Retinal pigment epithelial cell (primary cell): ENCODE data around the gene ANXA1.

Experiments
- DNase-seq: peaks from one replicate; pipeline ENCODE4 v3.0.0-alpha.2; 2010; ENCODE audit warnings: low read depth
- H3K4me3 ChIP-seq: 2 replicates; pipeline ENCODE4 v1.5.1; 2011; ENCODE audit warnings: mild to moderate bottlenecking, low read length, control low read depth, moderate library complexity
- TF ChIP-seq, protein P1 (sequence below): conservative IDR thresholded peaks from 2 replicates; pipeline ENCODE4 v1.5.1; 2011; ENCODE audit warnings: low read depth, low read length, control low read depth, inconsistent platforms

The ANXA1 gene

DNA sequence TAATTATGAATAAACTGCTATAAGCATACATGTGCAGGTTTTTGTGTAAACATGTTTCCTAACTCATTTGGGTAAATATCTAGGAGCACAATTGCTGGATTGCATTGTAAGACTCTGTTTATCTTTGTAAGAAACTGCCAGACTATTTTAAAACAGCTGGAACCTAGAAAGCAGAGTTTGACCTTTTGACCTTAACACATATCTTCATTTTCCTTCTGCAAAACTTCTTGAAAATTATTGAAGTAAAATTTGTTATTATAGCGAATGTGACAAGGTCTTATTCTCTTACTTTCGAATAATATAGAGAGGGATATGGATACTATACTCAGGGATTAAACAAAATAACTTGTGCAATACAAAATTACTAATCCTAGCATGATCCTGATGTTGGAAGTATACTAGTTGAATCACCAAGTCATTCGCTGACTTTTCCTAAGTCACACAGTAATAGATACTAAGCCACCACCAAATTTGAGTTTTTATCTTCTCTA, 3.2 kb upstream of the ANXA1 start:
- TF ChIP-seq, protein P1, sequence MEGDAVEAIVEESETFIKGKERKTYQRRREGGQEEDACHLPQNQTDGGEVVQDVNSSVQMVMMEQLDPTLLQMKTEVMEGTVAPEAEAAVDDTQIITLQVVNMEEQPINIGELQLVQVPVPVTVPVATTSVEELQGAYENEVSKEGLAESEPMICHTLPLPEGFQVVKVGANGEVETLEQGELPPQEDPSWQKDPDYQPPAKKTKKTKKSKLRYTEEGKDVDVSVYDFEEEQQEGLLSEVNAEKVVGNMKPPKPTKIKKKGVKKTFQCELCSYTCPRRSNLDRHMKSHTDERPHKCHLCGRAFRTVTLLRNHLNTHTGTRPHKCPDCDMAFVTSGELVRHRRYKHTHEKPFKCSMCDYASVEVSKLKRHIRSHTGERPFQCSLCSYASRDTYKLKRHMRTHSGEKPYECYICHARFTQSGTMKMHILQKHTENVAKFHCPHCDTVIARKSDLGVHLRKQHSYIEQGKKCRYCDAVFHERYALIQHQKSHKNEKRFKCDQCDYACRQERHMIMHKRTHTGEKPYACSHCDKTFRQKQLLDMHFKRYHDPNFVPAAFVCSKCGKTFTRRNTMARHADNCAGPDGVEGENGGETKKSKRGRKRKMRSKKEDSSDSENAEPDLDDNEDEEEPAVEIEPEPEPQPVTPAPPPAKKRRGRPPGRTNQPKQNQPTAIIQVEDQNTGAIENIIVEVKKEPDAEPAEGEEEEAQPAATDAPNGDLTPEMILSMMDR: no peak
- DNase-seq: no peak
- no peak overlapping the region for H3K4me3 ChIP-seq

DNA sequence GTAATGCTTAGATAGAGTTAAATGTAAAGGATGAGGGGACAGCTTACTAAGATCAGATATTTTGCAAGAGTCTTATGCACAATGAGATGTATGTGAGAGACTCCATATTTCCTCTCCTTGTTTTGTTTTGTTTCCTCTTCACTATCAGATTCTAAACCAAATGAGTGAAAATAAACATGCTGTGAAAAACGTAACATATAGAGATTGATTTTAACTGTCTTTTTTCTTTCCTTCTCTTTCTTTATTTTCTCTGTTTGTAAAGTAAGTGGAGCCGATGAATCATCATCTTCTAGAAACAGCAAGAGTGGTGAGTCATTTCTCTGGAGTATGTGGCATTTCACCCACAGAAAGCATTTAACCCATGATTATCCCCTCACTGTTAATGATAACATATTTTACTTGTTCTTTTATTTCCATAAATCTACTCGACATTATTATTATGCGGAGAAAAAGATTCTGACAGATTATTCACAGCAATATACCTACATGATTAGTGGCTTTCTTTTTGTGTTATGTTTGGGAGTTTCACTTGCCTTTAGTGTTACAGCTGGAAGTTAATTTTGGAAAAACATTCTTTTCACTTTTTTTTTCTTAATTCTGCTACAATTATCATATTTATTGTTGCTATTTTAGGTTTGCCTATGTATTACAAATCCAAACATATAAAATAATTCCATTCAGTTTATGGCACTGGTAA, 2.1 kb upstream of the ANXA1 start:
- H3K4me3 ChIP-seq: peak overlapping the region; percentile 6
- TF ChIP-seq, protein P1: no peak
- peak; percentile 78 for DNase-seq

DNA sequence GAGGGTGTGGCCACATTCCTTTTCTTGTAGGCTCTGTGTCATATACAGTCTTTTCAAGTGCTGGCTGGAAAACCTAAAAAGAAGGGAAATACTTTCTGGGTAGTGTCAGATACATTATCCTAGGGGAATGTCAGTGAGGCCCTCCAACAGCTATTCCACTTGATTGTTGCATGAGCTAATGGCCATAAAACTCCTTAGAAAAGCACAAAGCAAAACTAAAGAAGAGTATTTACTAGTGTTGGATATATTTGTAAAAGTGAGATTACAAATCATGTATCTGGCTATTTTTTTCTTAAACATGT, 829 bp downstream of the ANXA1 start:
- no peak for DNase-seq

DNA sequence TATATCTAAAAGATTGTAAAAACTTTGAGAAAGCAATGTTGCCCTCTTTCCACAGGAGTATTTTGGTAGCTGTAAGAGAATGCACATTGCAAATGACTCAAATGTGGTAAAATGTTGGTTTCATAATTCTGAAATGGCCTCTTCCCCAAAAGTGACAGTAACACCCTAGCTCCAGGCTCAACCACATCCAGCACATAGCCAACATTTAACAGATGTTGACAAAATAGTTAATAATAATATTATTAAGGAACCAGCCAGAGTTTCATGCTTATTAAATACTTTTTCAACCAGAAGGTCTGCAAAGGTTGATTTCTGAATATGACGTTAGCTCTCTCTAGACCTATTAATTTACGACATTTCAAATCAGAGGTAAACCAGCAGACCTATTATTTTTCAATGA, 1.3 kb downstream of the ANXA1 start:
- TF ChIP-seq, protein P1: no peak
- peak overlapping the region; percentile 94 for H3K4me3 ChIP-seq
- no peak for DNase-seq

More for the DNA sequence above, 829 bp downstream of the ANXA1 start:
- TF ChIP-seq, protein P1: no peak
- peak overlapping the region; percentile 94 for H3K4me3 ChIP-seq

DNA sequence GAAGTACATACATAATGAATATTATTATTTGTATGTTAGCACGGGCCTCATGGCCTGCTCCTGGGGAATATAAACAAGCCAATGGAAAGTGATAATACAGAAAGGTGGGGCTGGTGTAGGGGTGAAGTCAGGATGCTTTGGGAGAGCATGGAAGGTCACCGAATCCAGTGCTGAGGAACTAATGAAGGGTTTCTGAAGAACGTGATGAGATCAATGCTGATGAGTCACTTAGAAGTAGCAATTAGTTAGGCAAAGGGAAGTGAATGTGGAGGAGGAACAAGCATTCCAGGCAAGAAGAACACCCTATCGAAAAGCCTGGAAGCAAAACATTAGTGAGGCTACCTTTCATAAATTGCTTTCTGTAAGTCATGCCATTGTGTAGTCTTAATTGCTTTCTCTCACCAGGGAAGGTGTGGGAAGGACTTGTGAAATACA, 2.1 kb downstream of the ANXA1 start:
- DNase-seq: no peak
- peak overlapping the region; percentile 94 for H3K4me3 ChIP-seq
- TF ChIP-seq, protein P1: no peak

DNA sequence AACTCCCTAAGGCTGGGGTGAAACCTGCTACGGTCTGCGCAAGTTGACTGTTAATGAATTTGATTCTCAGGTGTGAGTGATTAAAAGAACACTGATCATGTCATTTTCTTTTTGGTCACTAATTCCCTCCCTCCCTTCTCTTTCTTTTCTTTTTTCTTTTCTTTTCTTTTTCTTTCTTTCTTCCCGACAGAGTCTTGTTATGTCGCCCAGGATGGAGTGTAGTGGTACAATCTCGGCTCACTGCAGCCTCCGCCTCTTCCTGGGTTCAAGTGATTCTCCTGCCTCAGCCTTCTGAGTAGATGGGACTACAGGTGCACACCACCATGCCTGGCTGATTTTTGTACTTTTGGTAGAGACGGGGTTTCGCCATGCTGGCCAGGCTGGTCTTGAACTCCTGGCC, 2.6 kb downstream of the ANXA1 start:
- peak overlapping the region; percentile 94 for H3K4me3 ChIP-seq
- no peak for DNase-seq
- TF ChIP-seq, protein P1: no peak

DNA sequence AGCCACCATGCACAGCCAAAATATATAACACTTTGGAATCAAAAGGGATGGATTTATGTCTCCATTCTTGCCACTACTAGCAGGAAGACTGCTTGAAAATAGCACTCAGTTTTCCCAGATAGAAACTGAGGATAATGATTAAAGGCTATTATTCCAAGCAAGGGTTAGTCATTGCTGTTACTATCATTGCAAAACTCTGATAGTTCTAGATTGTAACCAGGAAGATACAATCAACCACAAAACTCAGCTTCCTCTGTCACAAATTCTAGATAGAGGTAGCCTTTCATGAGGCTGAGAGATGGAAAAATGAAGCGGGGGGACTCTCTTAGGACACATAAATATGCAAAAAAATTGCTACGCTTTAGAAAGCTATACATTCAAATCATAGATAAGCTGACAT, 3.1 kb downstream of the ANXA1 start:
- TF ChIP-seq, protein P1: no peak
- no peak for DNase-seq
- peak overlapping the region; percentile 94 for H3K4me3 ChIP-seq
